NCI-H146 treated with DMSO at 0.1 percent for 48 hours (cell line): ENCODE data around the gene APOL4.
"Not testable (repeated sequence)": the region's sequence is repeated elsewhere in the genome, so short reads cannot be mapped to it uniquely, and the experiment has no call there.

ENCODE experiments used
- DNase-seq: peaks from one replicate; lab custom pipeline; 2025; ENCODE audit not compliant: unreplicated experiment; lab: John Stamatoyannopoulos, UW

The APOL4 gene

GRCh38 chr22:36232715-36233401 lies 31.2 kb upstream of the APOL4 start:
- DNase-seq: no peak

GRCh38 chr22:36231051-36231450 lies 29.4 kb upstream of the APOL4 start:
- DNase-seq: not testable (repeated sequence)

- DNase-seq: not testable (repeated sequence)
Observed at GRCh38 chr22:36229649-36230048, 28.0 kb upstream of the APOL4 start.

- no peak for DNase-seq
Observed at GRCh38 chr22:36228944-36229343, 27.3 kb upstream of the APOL4 start.

- DNase-seq: not testable (repeated sequence)
Observed at GRCh38 chr22:36228369-36228768, 26.8 kb upstream of the APOL4 start.

GRCh38 chr22:36227806-36228205 lies 26.2 kb upstream of the APOL4 start:
- DNase-seq: no peak

GRCh38 chr22:36227396-36227795 lies 25.8 kb upstream of the APOL4 start:
- DNase-seq: no peak

GRCh38 chr22:36226189-36226588 lies 24.6 kb upstream of the APOL4 start:
- no peak for DNase-seq

- DNase-seq: no peak
Observed at GRCh38 chr22:36225333-36225922, 23.8 kb upstream of the APOL4 start.

GRCh38 chr22:36224245-36224644 lies 22.6 kb upstream of the APOL4 start:
- DNase-seq: no peak

GRCh38 chr22:36223504-36223903 lies 21.9 kb upstream of the APOL4 start:
- DNase-seq: no peak

GRCh38 chr22:36222887-36223450 lies 21.4 kb upstream of the APOL4 start:
- no peak for DNase-seq

- no peak for DNase-seq
Observed at GRCh38 chr22:36221799-36222751, 20.5 kb upstream of the APOL4 start.

GRCh38 chr22:36220451-36220921 lies 18.9 kb upstream of the APOL4 start:
- peak; percentile 75 for DNase-seq

GRCh38 chr22:36218648-36219193 lies 17.1 kb upstream of the APOL4 start:
- no peak for DNase-seq

- DNase-seq: no peak
Observed at GRCh38 chr22:36215981-36216380, 14.4 kb upstream of the APOL4 start.

GRCh38 chr22:36213586-36213985 lies 12.0 kb upstream of the APOL4 start:
- DNase-seq: no peak

GRCh38 chr22:36212901-36213300 lies 11.3 kb upstream of the APOL4 start:
- no peak for DNase-seq

GRCh38 chr22:36211237-36211861 lies 9.7 kb upstream of the APOL4 start:
- peak; percentile 18 for DNase-seq

- DNase-seq: no peak
Observed at GRCh38 chr22:36210224-36210623, 8.6 kb upstream of the APOL4 start.
